PC-9 (cell line): ENCODE results near the gene CDH12.
"Not testable (repeated sequence)": the region's sequence is repeated elsewhere in the genome, so short reads cannot be mapped to it uniquely, and the experiment has no call there.

Source experiments
- EZH2 ChIP-seq: fragments of 200-600 bp; sonication (generic); IDR thresholded peaks from 2 replicates; pipeline ENCODE4 v1.8.0; 2017; ENCODE audit warnings: antibody characterized with exemption, low read depth
- TF ChIP-seq, protein P1 (sequence below): fragments of 200-600 bp; sonication (generic); conservative IDR thresholded peaks from 2 replicates; pipeline ENCODE4 v1.6.1; 2017; ENCODE audit warnings: mixed run types, antibody characterized with exemption, mild to moderate bottlenecking, moderate library complexity

DNA sequence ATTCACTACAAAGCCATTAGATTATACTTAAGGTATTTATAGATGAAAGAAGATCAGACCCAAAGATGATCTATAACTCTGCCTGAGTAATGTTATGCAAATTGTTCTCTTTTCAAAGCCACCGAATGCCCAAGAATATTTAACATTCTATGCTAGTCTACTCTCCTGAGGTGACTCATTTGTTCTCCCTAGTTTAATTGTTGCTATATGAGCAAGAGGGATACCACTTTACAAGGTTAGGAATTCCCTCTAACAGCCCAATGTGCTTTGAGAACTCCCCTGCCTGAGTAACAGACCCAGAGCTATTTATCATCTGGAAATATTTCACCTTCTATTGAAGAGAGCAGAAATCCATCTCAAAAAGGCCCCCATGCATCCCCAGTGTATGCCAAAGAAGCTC is 867.3 kb downstream of the CDH12 start:
- TF ChIP-seq, protein P1, sequence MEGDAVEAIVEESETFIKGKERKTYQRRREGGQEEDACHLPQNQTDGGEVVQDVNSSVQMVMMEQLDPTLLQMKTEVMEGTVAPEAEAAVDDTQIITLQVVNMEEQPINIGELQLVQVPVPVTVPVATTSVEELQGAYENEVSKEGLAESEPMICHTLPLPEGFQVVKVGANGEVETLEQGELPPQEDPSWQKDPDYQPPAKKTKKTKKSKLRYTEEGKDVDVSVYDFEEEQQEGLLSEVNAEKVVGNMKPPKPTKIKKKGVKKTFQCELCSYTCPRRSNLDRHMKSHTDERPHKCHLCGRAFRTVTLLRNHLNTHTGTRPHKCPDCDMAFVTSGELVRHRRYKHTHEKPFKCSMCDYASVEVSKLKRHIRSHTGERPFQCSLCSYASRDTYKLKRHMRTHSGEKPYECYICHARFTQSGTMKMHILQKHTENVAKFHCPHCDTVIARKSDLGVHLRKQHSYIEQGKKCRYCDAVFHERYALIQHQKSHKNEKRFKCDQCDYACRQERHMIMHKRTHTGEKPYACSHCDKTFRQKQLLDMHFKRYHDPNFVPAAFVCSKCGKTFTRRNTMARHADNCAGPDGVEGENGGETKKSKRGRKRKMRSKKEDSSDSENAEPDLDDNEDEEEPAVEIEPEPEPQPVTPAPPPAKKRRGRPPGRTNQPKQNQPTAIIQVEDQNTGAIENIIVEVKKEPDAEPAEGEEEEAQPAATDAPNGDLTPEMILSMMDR: not testable (repeated sequence)
- TF ChIP-seq EZH2: not testable (repeated sequence)
